ENCODE results near the gene DLX2.

DLX2 gene

DNA sequence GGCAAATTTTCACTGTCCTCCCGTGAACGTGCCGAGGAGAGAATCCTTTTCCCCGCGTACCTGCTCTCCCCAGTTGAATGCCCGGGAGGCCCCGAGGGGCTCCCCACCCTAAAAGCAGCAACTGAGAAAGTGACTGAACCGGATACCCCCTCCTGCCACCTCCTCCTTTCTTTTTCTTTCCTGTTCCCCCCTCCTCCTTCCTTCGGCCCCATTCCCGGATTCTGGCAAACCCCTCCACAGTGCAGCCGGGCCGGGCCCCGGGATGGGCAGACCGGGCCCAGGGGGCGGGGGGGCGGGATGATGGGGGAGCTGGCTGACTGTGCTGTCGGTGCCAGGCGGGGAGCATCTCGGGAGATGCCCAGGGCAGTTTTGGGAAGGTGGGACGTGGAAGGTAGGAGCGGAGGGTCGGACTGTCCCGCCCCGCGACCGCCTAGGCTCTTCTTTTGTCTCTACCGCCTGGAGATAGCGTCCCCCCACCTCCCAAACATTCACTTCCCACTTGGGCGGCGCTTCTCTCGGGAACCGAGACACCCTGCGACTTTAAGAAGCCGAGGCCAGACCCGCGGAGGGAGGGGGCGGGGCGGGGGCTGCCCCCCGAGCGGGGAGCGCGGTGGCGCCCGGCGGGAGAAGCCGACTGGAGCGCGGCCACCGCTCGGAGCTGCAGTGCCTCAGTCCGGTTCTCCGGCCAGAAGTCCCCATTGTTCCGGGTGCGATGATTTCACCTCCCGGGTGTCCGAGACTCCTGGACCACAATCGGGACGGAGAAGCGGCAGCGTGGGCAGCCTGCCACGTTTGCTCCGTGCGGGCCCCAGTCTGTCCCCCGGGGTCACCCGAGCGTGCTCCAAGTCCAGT is 8.2 kb downstream of the DLX2 start:
- no peak for DNase-seq (ENCODE audit: low read depth)

DNA sequence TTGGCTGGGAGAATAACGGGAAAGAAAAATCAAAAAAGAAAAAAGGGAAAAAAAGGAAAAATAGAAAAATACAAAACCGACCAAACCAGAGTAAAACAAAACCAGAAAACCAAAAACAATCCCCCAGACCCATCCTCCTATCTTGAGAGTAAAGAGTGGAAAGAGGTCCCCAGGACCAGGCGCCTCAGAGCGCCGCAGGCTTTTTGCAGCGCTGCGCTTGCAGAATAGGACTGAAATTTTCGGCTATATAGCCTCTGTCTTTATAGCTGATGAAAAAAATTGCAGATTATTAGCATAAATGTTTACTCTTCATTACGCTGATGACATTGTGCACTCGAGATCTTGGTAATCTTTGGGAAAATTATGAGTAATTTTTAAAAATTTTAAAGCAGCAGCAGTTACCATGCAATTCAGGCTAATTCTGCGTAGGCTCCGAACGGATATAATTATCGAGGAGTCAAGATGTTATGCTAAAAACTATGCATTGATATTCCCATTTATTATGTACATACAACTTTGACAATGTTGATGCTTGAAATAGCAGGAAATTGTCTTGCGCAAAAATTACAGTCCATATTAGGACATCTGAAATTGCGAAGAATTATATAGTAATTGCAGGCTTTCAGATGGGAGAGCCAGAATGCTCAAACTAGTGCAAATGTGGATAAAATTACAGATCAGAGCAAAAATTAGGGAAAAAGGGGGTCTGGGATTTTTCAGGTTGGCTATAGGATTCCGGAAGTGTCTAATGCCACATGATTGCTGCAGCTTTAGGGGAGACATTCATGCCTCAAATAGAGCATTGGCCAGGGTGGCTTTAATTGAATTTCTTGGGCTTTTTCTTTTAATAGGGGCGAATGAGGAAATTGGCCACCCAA is 9.0 kb downstream of the DLX2 start:
- DNase-seq (ENCODE audit: low read depth), result no peak

DNA sequence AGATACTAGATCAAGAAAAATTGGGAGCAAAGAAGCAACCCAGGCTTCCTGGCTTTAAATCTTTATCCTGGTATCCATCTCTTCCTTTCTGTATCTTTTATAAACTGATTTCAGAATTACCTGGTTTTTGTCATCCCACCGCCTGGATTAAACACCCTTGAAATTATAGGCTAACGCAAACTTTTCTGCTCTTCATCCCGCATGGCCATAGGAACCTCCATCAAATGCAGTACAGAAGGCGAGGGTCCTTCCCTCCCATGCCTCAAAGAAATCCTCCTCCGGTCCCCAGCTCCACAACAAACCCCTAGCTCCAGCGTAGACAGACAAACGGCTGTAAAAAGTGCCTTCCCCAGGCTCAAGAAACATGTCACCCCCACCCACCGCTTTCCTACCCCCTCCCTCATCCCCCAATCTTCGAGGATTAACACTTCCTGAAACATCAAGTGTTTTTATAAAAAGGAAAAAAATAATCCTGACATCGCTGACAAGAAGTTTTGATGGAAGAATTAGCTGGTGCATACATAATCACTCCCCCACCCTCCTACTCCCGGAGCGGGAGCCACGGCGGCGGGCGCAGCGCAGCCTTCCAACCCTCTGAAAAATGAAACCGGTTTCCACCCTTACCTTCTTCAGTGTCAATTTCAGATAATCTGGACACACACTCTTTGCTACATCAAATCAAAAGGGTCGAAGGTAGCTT is 9.8 kb downstream of the DLX2 start:
- DNase-seq (ENCODE audit: low read depth), result no peak

DNA sequence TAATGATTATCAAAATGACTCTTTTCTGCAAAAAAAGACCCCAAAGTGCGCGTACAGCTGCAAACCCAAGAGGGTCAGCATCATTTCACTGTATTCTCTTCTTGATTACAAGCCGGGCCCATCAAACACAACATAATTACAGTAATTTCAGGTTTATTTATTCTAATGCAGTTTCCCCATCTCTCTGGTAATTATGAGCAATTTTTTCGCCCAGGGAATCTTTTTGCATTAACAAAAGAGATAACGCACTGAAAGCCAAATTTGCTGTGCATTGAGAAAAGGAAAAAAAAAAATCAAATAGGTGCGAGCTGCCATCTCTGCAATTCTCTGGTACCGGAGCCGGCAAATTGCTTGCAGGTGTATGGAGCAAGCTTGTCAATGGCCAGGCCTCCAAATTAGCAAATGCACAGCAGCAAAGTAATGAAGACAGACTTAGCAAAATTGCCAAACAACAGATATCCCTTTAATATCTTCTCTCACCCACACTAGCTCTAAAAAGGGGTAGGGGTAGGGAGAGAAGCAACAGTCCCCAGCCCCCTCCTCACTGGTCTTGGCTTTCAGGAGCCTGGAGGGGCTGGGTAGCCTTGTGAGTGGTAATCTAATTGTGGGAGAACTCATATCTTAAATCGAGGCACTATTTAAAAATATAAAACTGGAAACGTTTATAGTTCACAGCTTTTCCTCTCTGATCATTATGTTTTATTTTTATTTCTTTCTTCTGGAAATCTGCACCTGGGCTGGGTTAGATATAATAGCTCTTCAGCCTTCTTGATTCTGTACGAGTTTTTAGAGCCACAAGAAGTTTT is 10.7 kb downstream of the DLX2 start:
- DNase-seq (ENCODE audit: low read depth), result no peak

DNA sequence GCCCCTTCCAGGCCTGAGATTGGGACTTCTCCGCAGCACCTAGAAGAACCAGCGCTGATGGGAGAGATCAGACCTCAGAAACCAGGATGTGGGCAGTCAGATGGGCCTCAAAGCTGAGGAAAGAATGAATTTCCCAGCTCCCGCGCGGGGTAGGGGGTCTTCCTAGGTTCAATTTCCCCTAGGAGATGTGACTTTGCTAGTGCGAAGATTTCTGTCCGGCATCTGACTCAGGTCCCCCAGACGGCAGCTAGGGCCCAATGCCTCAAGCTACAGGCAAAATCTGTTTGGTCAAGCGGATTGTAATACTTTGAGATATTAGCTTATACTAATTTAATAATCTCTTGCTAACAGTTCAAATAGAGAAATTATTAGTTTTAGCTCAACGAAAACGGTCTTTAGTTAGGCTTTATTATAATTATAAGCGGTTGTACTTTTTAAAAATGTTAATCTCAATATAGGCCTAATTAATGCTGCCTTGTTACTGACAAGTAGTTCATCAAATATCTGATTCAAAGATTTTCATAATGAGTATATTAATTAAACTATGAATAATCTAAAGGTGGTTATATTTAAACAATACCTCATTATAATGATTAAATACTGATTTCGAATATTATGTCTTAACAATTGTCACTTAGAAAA is 11.6 kb downstream of the DLX2 start:
- DNase-seq (ENCODE audit: low read depth), result no peak

DNA sequence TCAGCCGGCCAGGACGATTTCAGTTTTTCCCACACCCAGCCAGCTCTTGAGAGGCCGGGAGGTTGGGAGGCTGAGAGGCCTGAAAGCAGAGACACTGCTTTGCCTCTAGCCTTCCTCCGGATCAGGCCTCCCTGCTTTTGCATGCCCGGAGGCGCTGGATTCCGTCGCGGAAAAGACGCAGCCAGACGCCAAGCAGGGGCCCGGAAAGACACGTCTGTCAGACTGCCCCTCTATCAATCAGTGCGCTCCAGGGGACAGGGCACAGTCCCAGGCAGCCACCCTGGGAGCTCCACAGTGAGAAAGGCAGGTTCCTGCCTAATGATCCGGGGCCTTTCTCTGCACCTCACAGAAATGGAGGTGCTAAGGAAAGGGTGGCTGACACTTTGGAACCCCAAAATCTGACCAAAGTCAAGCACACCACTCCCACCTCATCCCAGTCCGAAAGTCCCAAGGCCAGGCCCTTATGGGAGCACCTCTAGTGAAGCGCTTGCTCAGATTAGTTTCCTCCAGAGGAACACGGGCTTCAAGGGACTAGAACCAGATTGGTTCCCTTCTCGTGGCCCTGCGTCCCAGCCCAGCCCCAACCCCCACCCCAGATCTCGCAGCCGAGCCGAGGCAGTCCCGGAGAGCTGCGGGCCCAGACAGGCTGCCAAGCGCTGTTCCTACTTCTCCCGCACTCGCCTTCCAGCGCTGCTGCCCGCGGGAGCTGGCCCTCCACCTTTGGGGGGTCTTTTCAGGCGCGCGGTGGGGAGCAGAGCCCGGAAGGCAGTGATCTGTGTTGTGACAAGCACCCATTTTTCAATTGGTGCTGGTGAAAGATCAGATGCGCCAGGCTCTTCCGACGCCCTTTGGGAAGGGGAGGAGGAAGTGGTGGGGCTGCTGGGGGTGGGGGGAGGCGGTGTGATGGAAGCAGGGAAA is 12.4 kb downstream of the DLX2 start:
- DNase-seq (ENCODE audit: low read depth), result no peak

DNA sequence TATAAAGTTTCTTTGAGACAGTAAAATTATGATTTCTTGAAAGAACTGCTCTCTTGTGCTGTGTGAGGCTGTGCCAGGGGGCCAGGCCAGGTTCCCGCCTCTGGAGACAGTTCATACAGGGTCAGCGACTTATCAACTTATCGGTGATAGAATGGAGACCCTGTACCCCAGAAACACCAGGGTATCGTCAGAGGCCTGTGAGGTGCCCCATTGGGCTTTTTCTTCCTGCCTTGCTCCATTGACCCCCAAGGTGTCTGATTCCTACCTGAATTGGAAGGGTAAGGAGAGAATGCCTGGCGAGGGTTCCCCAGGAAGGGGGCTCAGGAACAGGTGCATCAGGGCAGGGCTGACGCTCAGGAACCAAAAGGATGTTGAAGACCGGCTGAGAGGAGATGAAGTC is 13.1 kb downstream of the DLX2 start:
- no peak for DNase-seq (ENCODE audit: low read depth)

DNA sequence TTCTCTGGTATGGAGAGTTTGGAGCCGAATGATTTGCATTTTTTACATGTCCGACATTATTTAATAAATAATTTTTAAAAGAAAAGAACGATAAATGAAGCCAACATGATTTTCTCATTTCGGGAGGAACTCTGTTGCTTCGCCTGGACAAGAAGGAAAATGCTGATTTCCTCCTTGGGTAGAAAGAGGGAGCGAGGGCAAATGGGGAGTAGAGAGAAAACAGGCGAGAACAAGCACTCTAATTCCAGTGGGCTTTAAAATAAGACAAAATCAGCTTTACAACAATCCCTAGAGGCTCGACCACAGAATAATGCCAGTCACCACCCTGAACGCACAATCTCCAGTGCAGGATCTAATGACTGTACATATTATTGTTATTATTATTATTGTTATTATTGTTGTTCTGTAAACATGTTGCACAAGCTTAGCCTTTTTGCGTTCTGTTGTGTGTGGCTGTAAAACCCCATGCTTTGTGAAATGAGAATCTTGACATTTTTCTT is 13.6 kb downstream of the DLX2 start:
- no peak for DNase-seq (ENCODE audit: low read depth)

DNA sequence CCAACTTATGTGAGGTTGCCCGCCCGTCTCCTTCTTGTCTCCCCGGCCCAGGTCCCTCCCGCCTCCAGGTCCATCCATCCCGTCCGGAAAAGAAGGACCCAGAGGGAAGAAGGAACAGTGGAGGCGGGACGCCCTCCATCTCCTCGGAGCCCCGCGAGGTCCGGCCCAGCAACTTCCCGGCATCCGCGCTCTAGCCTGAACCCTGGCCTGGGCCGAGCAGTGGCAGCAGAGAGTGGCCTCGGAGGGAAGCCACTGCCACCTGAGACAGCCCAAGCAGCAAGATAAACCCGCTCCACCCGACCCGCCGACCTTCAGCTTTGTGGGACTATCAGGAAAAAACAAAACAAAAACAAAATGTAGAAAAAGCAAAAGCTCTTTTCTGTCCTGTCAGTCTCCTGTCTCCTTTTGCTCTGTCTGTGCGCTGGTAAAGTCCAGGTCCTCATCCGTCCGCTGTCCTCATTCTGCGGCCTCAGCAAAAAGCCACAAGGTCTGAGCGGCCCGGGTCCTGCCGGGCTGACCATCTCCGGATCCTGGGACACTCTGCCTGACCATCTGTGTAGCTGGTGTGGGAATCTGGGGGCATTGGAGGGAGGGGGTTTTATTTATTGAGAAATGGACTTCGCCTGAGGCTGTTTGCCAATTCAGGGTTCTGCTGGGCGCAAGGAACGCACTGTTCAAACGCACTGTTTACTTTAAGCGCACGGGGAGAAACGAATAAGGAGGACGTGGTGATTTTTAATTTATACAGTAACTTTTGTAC is 14.3 kb downstream of the DLX2 start:
- DNase-seq (ENCODE audit: low read depth), result no peak

DNA sequence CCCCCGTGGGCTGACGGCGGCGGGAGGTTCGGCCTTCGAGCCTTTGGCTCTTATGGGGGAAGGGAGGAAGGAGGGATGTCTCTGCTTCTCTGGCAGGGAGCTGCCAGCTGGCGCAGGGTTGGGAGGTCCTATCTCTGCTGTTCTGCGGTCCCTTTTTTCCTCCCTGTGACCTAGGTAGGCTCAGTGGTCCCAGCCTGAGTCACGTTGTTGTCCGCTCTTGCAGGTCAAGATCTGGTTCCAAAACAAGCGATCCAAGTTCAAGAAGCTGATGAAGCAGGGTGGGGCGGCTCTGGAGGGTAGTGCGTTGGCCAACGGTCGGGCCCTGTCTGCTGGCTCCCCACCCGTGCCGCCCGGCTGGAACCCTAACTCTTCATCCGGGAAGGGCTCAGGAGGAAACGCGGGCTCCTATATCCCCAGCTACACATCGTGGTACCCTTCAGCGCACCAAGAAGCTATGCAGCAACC is 14.9 kb downstream of the DLX2 start:
- DNase-seq (ENCODE audit: low read depth), result no peak

DNA sequence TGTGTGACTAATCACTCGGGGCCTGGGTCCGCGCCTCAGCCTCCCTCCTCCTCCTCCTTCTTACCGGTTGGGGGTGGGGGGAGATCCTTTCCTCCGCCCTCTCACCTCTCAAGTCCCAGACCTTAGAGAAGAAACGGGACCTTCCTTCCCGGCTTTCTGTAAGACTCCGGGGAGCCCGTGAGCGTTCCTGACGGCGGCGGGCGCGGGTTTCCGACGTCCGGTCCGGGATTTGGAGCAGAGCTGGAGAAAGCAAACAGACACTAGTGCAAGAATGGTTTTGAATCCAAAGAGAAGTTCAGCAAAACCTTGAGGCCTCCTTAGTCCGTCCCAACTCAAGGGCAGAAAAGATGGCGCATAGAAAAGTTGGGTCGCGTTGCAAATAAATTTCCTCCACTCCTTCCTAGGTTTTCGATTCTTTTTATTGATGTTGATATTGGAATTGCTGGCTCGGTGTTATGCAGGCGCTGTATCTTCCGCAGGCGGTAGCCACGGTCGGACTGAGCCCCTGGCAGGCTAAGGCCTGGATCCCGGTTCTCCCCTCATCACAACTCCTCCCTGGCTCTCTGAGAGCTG is 15.4 kb downstream of the DLX2 start:
- no peak for DNase-seq (ENCODE audit: low read depth)

DNA sequence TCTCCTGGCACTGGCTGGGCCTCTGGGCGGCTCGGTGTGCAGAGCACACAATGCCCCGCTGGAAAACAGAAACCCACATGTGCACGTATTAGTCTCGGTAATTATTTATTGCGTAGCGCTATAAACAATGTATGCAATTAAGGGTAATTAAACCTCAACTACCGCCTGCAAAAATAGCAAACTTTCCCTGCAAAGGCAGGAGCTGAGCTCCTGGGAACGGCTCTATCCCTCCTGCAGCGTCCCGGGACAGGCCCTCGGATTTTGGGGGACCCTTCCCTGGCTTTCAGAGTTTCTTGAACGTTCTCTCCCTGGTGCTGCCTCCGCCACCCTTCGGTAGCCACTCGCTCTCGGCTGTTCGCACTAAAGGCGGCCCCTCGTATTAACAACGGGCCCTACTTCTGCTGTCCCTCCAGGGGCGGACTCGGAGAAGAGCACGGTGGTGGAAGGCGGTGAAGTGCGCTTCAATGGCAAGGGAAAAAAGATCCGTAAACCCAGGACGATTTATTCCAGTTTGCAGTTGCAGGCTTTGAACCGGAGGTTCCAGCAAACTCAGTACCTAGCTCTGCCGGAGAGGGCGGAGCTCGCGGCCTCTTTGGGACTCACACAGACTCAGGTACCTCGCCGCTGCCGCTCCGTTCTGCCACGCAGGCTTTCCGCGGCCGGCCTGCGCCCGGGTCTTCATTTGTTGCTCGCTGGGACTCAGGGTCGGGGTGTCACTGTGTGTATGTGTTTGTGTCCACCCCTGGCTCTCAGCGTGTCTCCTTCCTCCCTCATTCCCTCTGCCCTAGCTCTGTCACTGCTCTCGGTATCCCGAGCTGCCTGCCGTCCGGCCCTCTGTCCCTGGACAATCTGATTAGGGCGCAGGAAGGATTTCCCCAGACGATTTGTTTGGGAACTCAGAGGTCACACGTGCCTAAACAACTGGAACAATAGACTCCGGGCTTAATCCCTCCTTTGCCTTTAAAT is 16.2 kb downstream of the DLX2 start:
- DNase-seq (ENCODE audit: low read depth), result no peak

DNA sequence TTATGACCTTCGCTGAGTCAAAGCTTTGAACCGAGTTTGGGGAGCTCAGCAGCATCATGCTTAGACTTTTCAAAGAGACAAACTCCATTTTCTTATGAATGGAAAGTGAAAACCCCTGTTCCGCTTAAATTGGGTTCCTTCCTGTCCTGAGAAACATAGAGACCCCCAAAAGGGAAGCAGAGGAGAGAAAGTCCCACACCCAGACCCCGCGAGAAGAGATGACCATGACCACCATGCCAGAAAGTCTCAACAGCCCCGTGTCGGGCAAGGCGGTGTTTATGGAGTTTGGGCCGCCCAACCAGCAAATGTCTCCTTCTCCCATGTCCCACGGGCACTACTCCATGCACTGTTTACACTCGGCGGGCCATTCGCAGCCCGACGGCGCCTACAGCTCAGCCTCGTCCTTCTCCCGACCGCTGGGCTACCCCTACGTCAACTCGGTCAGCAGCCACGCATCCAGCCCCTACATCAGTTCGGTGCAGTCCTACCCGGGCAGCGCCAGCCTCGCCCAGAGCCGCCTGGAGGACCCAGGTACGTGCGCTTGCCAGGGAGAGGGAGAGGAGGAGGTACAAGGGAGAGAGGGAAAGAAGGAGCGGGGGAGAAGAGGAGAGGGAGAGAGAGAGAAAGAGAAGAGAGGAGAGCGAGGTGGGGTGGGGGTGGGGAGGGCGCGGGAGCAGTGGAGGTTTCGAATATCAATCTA is 17.1 kb downstream of the DLX2 start, which contains the start of gene DLX1:
DLX1 (plus strand) TSS at position 48 of the 700 bp plus-strand sequence; CDS start at position 219, 171 bp downstream.
- DNase-seq (ENCODE audit: low read depth), result no peak

DNA sequence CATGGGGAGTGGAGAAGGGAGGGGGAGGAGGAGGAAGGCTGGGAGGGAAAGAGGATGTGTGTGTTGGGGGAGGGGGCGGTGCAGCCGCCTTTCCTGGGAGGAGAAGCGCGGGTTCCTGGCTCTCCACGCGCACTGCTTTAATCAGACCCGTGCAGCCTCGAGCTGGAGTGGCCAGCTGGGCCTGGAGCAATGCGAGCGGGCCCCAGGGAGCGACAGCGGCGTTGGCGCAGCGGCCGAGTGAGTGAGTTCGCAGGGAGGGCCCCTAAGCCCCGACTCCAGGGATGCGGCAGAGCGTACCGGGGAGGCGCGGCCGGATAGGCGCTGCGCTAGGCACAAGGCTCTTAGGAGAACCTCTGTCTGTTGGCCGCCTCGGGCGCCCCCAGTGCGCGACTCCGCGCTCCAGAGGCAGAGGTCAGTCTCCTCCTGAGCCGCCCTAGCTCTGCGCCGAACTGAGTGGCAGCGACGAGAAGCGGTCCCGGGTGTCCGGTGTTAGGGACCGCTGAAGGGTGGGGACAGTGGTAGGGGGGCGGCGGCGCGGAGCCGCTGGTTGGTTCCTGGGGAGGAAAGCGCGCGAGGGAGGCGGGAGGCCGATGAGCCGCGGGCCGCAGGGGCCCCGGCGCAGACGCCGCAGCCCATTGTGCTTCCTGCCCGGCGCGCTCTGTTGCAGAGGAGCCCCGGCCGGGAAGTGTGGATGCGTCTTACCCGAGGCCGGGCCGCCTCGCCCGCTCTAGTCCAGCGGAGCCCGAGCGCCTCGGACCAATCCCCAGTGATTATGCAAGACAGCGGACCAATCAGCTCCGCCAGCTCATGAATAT is 17.8 kb downstream of the DLX2 start:
- no peak for DNase-seq (ENCODE audit: low read depth)

DNA sequence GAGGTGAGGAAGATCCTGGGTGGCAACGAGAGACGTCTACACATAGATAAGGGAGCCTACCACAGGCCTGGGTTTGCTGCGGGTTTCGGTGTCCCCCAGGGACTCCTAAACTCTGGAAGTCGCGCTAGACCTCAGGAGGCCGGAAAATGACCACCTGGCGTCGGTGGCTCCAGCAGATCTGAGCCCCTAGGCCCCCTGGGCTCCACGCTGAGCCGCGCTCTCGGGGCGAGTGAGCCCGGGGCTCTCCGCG is 18.4 kb downstream of the DLX2 start:
- DNase-seq (ENCODE audit: low read depth), result no peak

Measured in HS-27A (cell line).